HG03460 (cell line): ENCODE data around the gene SERINC5.
"Not testable (repeated sequence)": the region's sequence is repeated elsewhere in the genome, so short reads cannot be mapped to it uniquely, and the experiment has no call there.

ENCODE experiments used
- ATAC-seq: cut with Tn5 transposase; IDR thresholded peaks from one replicate; pipeline ENCODE4 v1.9.1; 2021; ENCODE audit not compliant: unreplicated experiment

SERINC5 gene

DNA sequence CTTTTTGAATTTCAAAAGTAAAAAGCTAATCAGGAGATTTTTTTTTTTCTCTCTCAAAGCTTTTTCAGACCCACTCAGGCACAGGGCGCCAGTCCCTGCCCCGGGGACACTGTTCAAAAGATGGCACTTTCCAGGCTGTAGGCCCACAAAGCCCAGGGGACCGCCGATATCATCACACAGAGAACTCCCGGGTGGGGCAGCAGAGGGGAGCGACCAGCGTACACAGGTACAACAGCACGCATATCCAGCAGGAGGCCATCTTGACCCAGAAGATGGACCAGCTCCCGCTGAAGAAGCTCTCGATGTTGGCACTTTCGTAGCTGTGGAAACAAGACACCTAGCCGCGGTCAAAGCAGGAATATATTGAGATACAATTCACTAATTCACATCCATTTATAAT is 112.4 kb downstream of the SERINC5 start:
- ATAC-seq = no peak

DNA sequence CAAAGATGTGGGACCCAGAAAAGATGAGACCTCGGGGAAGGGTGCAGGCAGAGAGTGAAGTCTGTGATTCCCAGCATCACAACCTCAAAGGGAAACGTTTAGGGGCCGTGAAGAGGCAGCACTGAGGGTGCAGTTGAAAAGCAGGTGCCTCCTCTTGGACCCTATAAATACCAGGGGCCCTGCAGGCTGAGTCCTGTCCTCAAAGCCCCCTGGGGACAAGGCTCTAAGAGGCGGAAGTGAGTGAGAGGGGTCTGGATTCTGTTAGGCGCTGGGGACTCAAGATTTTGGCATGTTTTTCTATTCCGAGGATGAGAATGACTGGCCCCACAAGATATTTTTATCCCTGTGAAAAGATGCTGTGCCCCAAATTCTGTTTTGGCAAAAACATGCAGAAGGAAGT is 112.9 kb downstream of the SERINC5 start:
- ATAC-seq = no peak

GRCh38 chr5:80141681-80142080 is 114.2 kb downstream of the SERINC5 start:
- no peak for ATAC-seq

DNA sequence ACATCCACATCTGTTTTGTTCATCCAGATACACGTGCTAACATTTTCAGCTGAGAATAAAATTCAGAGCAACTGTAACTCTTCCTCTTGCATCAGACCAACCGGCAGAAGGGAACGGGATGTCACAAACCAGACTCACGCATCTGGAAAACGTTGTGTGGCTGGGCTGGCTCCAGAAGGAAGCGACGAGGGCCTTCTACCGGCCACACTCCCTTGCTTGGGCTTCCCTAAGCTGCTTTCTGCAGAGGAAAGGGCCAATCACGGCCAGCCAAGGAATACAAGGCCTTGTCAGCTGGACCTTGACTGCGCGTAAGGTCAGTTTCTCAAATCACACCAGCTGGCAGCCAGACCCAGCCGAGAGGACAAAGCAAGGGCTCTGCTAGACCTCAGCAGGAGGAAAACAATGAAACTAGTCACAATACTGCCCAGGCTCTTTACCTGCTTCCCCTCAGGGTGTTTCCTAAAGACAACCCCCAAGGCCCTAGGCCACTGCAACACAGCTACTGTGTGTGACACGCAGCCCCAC is 114.6 kb downstream of the SERINC5 start:
- no peak for ATAC-seq

- no peak for ATAC-seq
These were observed 115.4 kb downstream of the SERINC5 start for GRCh38 chr5:80140496-80140895.

- no peak for ATAC-seq
These were observed 116.3 kb downstream of the SERINC5 start for GRCh38 chr5:80139466-80139972.

- no peak for ATAC-seq
These were observed 117.4 kb downstream of the SERINC5 start for GRCh38 chr5:80138486-80138885.

GRCh38 chr5:80136798-80137197 is 119.0 kb downstream of the SERINC5 start:
- ATAC-seq = not testable (repeated sequence)

GRCh38 chr5:80134876-80135275 is 121.0 kb downstream of the SERINC5 start:
- no peak for ATAC-seq

DNA sequence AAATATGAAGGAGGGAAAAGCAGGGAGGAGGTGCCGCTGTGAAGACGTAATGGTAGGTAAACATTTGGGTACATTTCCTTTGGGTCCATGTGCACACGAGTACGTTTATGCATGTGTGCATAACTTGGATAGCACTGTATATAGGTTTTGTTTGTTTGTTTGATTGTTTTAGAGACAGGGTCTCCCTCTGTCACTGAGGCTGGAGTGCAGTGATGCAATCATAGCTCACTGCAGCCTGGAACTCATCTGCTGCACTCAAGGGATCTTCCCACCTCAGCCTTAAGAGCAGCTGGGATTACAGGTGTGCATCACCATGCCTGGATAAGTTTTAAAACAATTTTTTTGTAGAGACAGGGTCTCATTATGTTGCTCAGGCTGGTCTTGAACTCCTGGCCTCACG is 126.7 kb downstream of the SERINC5 start:
- ATAC-seq = no peak

GRCh38 chr5:80128141-80128540 is 127.7 kb downstream of the SERINC5 start:
- ATAC-seq = no peak

DNA sequence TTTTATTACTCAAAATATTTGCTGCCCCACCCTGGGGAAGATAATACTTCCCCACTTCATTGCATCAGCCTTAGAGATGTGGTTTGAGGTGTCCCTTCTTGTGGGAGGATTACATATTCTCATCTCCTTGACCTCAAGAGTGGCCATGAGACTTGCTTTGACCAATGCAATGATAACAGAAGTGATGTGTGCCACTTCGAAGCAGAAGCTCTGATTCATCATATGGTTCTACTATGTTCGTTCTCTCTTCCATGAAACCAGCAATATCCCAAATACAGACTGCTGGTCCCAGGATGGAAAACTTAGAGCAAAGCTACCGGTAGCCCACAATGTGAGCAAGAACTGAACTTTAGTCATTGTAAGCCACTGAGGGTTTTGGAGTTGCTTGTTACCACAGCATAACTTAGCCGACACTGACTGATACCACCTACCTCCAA is 128.7 kb downstream of the SERINC5 start:
- no peak for ATAC-seq

DNA sequence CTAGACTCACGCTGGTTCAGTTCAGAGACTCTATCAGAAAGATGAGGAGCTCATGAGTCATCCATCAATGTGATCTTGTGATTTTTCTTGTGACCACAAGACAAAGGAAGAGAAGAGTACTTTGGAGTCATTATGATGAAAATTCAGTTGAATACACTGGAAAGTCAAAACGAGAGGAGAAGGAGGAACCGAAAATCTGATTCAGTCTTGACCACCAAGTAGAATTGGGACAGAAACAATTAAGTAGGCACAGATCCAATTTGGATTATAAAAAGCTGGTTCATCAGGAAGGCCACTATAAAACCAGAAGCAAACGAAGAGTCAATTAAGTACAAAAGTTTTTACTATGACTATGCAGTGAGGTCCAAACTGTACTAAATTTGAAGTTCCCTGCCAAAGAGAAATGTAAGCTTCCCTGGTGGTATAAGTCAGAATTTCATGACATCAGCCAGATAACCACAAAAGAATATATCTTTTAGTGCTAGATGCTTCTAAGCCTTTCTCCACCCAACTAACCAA is 129.8 kb downstream of the SERINC5 start:
- ATAC-seq = peak; percentile 61

DNA sequence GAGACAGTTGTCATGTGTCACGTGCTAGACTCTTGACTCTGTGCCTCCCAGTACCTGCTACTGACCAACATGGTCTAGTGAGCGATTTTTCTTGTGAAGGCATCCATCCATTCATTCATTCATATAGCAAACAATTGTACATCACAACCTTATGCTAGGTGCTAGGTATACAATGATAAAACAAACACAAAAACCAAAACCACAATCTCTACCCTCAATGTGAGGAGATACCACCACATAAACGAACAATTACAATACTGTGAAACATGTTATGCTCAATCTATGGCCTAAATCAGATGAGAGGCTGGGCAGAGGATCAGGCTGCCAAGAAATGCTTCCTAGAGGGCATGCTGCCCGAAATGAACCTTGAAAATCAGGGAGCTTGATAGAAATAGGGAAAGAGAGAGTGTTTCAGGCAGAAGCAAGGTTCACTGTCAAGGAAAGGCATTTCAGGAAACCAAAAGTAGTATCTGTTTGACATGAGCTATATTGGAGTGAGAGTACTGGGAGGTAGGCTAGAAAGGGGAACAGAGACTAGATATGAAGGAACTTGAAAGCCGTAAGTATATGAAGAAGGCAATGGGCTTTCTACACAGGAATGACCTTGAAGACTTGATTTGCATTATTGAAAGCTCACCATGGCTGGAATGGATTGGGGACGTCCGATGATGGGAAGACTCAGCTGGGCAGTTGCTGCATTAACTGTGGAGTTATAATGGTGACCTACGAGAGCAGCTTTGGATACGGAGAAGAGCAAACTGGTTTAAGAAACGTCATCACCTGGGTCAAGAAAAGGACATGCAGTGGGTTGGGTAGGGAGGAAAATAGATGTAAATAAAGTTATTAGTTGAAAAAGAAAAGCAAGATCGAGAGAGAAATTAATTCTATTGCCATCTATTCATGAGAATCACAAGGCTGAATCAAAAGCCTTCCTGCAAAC is 130.6 kb downstream of the SERINC5 start:
- peak; percentile 72 for ATAC-seq

- ATAC-seq = no peak
These were observed 131.5 kb downstream of the SERINC5 start for GRCh38 chr5:80124121-80124918.

DNA sequence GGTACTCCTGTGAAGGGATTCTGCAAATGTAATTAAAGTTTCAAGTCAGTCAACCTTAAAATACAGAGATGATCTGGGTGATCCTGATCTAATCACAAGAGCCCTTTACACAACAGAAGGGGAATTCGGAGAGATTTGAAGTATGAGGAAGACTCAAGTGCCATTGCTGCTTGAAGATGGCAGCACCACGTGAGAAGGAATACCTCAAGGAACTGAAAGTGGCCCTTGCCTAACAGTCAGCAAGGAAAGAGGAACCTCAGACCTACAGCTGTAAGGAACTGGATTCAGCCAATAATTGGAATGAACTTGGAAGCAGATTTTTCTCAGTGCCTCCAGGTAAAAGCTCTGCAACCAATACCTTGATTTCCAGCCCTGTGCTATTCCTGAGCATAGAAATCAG is 133.3 kb downstream of the SERINC5 start:
- no peak for ATAC-seq

DNA sequence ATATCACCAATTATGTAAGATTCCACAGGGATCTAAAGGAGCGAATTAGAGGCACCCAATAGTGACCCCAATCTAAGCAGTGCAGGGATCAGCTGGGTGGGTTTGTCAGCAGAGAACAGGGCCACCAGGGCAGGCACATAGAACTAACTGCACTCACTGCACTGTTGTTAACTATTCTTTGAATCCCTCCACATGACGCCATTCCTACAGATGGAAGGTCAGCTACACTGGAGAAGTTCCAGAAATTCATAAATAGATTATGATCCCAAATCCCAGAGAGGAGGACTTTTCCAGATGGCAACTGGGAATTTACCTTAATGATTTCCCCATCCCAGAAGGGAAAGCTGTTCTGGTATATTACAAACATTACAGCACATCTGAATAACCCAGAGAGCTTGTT is 136.5 kb downstream of the SERINC5 start:
- ATAC-seq = no peak

GRCh38 chr5:80117446-80117845 is 138.4 kb downstream of the SERINC5 start:
- no peak for ATAC-seq

DNA sequence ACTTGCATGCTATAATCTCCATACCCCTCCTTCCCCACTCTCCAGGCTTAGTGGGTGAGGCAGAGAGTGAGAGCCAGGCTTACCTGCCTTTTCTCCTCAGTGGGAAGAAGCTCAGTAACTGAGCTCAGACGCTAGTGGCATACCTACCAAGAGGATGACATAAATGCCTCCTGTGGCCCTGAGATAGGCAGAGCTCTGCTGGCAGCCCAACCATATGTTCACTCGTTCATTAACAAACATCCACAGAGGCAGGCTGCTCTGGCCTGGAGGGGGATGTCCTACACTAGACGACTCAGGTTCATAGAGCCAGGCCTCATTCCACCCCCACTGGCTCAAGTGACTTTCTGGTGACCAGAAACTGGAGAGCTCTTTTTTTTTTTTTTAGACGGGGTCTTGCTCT is 139.4 kb downstream of the SERINC5 start:
- no peak for ATAC-seq

DNA sequence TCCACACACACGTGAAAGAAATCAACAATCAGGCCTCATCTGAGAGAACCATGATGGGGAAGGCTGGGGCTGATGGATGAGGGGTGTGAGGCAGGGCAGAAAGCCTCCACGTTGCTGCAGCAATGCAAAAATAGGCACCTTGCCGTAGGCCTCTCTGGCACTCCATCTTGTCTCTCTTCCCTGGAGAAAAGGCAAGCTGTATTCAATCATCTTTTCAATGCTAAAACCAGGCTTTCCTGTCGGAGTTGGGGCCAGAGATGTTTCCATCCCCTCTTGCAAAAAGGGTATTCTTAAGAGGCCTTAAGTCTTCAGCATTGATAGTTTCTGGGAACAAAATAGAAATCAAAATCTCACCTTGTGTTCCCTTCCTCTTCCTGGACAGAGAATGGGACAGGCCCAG is 139.8 kb downstream of the SERINC5 start:
- no peak for ATAC-seq

DNA sequence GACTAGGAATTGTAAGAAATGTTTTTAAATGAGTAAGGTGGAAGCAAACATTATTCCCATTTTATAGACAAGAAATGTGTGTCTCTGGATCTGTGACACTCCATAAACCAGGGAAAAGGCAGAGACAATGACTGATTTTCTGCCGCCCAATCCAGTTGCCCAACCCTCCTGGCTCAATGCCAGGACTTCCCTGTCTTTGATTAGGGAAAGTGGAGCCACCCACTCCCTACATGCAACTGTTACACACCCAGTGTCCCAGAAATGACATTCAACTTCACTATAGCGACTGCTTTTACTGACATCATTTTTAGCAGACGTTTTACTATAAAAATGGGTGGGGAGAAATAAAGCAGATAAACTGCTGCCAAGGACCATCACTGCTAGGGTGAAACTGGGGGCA is 141.0 kb downstream of the SERINC5 start:
- no peak for ATAC-seq
